GM21576 (cell line): Measurements from ENCODE around the gene UCHL5.

Experiments used
- ATAC-seq: cut with Tn5 transposase; IDR thresholded peaks from one replicate; pipeline ENCODE4 v1.9.1; 2021; ENCODE audit warnings: mild to moderate bottlenecking, moderate library complexity; ENCODE audit not compliant: unreplicated experiment

UCHL5 gene, protein sequence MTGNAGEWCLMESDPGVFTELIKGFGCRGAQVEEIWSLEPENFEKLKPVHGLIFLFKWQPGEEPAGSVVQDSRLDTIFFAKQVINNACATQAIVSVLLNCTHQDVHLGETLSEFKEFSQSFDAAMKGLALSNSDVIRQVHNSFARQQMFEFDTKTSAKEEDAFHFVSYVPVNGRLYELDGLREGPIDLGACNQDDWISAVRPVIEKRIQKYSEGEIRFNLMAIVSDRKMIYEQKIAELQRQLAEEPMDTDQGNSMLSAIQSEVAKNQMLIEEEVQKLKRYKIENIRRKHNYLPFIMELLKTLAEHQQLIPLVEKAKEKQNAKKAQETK

DNA sequence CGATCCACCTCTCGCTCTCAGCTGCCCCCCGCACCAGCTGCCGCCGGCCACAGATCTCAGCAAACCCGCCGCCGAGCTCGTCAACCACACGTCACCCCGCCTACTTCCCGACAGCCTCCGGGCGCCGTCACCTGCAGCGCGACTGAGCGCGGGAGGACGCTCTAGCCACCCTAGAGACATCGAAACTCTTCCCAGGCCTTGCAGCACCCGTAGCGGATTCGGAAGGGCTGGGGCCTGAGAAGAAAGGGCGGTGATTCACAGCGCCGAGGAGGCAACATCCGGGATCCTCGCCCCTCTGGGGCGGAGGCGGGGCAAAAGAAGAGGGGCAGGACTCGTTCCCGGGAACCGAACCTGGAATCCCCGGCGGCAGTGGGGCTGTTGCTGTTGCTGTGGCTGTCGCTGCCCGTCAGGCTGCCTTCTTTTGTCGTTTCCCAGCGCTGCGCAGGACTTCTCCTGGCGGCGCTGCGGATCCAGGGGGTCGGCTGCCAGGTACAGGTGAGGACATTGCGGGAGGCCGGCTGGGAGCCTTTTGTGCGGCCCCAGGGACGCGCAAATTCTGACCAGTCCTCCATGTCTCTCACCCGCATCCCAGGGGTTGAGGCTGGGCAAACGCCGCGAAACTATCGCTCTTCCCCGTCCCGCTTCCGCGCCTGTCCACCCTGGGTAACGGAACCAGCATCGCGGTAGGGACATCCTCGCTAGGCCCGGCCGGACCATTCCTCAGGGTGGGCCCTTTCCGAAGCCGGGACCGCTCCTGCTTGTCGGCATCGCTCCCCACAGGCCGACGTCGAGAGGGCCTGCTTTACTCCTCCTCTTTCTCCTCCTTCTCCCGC lies at the start of gene UCHL5, which contains the start of gene RO60:
UCHL5 (minus strand) TSS at position 79 of the 833 bp plus-strand sequence. CDS start 100 bp downstream, outside the sequence.
RO60 (plus strand) TSS at position 331 of the 833 bp plus-strand sequence. CDS start 9,443 bp downstream, outside the sequence.
- peak; percentile 95 for ATAC-seq

DNA sequence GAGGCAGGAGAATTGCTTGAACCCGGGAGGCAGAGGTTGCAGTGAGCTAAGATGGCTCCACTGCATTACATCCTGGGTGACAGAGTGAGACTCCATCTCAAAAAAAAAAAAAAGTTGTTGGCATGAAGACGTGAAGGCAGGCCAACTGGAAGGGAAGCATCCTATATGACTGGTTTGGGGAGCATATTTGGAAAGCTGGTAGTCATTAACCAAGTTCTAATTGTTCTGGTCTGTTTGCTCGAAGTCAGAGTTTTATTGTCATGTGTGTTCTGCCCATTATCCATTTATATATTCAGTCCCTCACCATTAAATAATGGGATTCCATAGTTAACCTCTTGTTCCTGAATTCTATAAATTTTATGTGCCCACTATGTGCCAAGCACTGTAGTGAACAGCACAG lies 49.3 kb upstream of the UCHL5 start:
- ATAC-seq: no peak

DNA sequence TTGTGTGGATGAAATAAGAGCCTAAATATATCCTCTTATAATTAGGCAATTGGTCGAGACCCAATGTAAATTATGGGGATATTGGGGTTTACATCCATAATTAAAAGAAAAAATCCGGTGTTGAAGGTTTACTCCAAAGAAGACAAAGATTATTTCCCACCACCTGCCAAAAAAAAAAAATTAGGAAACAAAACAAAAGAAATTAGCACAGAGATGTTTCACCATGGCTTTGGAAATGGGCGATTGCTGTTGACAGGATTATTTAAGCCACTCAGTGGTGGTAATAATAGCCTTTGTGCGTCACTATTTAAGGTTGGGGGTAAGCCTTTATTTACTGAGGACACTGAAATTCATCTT lies 46.6 kb upstream of the UCHL5 start:
- no peak for ATAC-seq

DNA sequence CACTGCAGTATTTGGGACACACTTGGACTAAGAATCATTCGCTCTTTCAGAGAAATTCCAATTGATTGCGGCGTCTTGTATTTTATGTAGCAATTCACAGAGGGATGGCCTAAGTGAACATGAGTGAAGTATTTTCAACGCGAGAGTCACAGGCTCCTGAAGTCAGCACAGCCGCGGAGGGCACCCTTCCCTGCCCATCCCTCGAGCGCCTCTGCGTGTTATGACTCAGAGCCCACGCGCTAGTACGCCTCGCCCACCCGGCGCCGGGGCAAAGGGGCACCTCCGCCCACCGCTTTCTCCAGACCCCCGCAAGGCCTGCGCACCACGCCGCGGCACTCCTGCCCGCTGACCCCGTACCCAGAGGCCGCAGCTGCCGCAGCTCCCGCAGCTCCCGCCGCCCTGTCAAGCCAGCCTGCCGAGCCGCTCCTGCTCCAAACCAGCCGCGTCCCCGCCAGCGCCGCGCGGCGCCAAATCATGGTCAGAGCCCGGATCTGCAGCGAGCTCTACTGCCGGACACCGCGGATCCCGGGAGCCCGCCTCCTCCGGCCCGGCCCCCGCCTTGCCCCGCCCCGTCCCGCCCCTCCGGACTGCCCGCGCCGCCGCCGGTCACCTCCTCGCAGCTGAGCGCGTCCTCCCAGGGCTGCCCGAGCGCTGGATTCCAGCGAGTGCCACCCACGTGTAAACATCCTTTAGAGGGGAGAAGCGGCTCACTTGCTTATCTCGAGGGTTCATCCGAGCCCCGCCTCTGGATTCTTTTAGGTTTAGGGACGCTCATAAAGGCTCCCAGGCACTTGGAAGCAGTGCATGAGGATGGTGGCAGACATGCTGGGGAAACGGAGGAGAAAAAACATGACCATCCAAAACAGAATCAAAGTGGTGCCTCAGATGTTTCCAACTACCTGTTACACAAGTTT lies 46.0 kb upstream of the UCHL5 start, which contains the start of gene GLRX2:
GLRX2 (minus strand) TSS at position 508 of the 914 bp plus-strand sequence; CDS start at position 476, 32 bp downstream.
- ATAC-seq: peak; percentile 91

DNA sequence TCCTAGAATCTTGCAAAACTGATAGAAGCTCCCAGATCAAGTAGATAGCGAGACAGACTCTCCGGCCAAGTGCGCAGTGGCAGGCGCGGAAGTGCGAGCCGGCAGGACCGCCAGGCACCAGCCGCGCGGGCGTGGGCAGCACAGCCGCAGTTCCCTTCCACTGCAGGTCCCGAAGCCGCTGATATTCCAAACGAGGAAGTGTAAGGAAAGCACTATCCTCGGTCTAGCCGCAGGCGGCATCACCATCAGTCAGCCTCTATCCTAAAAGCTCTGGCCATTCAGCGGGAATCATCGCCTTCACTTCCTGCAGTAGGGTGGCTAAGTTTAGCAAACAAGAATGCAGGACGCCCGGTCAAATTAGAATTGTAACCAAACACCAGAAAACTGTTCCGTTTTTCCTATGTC lies 45.3 kb upstream of the UCHL5 start:
- ATAC-seq: peak; percentile 35

DNA sequence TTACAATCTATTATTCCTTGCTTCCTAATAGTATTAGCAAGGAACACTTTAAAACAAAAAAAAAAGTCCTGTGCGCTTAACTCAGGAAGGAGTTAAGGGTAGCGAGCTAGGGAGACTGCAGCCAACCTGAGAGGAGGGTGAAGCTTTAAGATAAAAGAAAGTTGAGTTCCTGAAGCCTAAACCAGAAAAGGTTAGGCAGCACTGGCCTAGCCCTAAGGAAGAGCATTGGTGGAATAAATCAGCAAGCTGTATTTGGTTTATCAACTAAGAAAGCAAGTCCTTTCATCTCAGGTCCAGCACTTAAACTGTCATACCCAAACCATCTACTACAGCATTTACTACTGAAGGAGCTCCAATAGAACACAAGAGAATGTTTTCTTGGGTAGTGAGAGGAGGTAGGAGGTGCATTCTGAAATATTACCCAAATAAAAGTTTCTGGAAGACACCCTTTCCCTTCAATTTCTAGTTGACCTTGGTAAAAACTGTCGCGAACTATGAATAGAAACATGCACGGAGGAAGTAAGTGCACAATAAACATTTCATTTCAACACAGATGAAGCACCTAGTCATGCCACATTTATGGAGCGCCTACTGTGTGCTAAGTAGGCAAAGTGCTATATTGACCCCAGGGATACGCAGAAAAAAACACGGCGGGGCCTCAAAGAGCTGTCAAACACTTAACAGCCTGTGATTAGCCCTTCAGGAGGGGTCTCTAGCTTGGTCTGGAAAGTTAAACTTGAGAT lies 44.8 kb upstream of the UCHL5 start:
- no peak for ATAC-seq

DNA sequence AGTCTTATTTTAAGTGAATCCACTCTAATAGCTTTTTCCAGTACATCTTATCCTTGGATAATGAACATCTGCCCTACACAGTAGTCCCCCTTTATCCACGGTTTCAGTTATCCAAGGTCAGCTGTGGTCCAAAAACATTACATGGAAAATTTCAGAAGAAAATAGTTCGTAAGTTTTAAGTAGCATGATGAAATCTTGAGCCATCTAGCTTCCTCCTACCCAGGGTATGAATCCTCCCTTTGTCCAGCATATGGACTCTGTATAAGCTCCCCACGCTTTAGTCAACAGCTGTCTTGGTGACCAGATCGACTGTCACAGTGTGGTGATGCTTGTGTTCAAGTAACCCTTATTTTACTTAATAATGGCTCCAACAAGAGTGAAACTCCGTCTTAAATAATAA lies 43.5 kb upstream of the UCHL5 start:
- ATAC-seq: no peak

DNA sequence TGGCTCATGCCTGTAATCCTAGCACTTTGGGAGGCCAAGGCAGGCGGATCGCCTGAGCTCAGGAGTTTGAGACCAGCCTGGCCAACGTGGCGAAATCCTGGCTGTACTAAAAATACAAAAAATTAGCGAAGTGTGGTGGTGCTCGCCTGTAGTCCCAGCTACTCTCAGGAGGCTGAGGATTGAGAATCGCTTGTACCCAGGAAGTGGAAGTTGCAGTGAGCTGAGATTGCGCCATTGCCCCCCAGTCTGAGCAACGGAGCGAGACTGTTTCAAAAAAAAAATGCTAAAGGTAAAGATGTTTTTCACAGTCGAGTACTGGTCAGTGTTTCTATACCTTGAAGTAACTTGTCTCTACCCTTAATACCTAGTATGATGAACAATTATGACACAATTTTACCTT lies 35.0 kb upstream of the UCHL5 start:
- ATAC-seq: no peak

DNA sequence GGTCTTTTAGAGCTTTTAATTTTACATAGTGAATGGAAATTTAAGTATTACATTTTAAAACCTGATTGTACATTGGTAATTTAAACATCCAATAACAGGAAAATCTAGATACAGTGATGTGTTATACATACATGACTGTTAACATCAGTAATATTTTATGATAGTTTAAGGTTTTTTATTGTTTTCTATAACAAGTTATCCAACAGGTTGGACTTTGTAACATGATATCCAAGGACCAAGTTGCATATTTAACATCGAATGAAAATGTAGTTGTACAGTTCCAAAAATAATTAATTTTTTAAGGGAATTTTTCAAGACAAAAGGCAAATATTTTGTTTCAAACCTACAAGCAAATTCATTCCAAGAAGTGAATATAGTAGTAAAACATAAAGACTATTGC lies 31.7 kb upstream of the UCHL5 start:
- no peak for ATAC-seq

DNA sequence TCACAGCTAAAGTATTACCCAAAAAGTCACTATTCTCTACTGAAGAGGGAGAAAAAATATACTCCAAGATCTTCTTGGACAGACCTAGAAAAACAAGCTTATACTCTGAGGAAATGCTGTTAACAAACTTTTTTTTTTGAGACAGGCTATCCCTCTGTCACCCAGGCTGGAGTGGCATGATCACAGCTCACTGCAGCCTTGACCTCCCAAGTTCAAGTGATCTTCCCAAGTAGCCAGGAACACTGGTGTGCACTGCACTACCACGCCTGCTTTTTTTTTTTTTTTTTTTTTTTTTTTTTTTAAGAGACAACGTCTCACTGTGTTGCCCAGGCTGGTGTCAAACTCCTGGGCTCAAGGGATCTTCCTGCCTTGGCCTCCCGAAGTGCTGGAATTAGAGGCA lies 28.7 kb upstream of the UCHL5 start:
- ATAC-seq: no peak

DNA sequence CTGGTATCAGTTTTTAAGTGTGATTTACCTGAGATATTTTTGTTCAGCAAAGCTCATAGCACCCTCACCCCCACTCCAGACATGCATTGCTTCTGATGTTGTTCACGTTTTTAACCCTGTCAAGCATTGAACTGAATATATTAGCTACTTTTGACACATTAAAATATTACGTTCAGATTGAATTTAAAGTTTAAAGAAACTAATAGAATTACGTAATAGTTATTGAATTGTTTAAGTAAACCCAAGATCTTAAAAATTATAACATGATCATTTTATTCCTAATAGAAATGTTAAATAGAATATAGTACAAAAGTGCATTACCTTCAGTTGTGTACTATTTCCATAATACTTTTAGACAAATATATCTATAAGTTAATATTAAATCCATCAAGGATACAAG lies 27.2 kb upstream of the UCHL5 start:
- ATAC-seq: no peak

DNA sequence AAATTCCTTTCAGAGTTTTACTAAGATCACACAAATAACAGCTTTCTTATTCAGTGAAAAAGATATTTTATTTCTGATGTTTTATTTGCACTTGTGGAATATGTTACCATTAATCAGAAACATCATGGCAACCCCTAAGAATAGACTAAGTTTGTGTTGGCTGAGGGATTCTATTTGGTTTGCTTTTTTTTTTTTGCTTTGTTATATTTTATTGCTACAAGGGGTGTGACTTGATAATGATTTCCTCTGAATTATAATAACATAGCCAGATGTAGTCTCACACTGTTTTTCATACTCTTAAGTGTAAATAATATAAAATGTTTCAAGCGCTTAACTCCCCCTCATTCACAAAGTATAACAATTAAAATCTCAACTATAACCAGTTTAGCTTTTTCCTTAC lies 26.1 kb upstream of the UCHL5 start:
- no peak for ATAC-seq

DNA sequence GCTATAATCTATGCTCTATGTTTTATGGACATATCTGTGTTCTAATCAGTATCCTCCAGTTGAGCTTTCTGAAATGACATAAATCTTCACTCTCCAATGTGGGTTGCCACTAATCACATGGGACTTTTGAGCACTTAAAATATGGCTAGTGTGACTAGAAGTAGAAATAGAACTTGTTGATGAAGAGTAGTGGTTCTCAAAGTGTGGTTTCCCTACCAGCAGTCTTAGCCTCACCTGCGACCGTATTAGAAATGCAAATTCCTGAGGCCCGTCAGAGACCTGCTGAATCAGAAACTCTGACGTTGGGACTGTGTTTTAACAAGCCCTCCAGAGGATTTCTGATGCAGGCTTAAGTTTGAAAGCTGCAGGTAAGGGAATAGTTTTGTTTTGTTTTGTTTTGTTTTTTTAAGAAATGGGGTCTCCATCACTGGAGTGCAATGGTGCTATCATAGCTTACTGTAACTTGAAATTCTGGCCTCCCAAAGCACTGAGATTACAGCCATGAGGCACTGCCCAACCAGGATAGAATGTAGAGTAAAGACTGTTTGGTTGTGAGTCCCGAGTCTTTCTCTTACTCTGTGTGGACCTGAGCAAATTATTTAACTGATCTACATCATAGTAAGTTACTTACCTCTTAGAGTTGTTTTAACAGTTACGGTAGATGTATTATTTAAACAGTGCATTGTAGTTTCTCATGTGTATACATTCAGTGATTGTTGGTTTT lies 24.4 kb upstream of the UCHL5 start:
- ATAC-seq: peak; percentile 97

DNA sequence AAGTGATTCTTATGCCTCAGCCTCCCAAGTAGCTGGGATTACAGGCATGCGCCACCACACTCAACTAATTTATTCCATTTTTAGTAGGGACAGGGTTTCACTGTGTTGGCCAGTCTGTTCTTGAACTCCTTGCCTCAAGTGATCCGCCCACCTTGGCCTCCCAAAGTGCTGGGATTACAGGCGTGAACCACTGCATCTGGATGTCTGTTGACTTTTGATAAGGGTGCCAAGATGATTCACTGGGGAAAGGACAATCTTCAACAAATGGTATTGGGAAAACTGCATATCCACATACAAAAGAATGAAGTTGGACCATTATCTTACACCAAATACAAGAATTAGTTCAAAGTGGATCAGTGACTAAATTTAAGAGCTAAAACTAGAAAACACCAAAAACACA lies 20.0 kb upstream of the UCHL5 start:
- ATAC-seq: no peak

DNA sequence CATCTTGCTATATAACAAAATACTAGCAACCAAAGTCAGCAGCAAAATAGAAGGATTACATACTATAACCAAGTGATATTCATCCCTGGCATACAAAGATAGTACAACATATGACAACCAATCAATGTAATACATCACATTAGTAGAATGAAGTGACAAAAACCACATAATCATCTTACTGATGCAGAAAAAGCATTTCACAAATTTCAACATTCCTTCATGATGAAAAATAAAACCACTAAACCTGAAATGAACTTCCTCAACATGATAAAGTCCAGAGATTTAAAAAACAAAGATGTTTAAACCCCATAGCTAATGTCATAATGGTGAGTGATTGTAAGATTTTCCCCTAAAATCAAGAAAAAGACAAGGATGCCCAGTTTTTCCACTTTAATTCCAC lies 18.8 kb upstream of the UCHL5 start:
- no peak for ATAC-seq

DNA sequence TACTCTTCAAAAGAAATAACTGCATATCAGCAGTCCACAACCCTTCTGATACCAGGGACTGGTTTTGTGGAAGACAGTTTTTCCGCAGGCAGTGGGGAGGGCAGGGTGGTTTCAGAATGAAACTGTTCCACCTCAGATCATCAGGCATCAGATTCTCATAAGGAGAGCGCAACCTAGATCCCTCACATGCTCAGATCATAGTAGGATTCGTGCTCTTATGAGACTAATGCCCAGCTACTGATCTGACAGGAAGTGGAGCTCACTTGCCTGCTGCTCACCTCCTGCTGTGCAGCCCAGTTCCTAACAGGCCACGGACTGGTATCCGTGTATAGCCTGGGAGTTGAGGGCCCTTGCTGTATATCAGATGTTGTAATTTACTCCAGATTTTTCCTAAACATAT lies 11.8 kb upstream of the UCHL5 start:
- ATAC-seq: peak; percentile 55

DNA sequence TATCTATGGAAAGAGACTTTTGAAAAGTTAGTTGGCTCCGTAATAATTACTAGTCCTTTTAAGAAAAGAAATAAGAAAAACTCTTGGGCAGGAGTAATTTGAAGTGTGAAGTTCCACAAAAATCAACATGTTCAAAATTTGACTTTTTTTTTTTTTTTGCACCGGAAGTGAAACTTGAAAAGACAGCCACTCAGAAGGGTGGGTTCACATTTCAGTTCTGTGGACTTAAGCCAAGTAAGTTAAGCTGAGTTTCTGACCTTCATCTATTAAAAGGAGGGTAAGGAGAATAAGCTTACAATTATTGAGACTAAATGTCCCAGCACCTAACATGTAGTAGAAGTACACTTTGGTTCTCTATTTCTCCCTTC lies 11.2 kb upstream of the UCHL5 start:
- ATAC-seq: peak; percentile 40

DNA sequence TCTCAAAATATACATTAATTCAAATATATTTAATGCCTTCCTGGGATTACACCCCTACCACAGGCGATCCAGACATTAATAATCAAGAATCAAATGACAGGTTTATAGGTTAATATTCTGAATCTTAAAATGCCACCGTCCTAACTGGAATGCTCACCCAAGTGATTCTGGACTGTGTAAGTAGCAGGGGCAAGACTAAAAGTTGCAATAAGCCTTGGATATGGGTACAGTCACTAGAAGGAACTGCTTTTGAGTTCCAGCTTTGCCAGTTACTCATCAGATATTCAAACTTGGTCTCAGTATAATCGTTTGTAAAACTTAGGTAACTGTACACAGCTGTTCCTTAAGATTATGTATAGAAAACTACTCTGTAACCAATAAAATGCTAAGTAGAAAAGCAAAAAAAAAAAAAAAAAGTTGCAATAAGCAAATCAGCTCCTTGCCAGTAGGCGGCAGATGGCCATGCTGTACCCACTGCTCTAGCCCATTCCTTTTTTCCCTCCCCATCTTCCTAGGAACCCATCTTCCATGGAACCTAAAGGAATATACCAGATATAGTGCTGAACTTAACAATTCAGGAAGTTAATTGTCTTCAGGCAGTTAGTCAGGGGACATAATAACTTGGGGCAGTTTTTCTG lies 10.7 kb upstream of the UCHL5 start:
- no peak for ATAC-seq

DNA sequence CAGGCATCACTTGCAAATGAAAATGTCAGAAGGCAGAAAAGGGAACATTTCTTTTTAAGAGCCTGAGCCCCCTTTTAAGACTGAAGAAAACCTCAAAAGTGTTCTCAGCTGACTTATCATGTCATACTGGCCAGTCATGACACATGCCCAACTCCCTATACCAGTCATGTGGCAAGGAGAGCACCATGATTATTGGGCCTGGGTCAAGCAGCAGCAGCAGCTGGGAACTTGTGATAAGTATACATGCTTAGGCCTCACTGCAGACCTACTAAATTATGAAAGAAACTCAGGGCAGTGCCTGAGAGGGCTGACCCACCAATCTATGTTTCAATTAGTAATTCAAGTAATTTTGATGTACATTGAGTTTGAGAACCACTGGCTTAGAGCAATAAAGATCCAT lies 8.9 kb upstream of the UCHL5 start:
- no peak for ATAC-seq
